Stimulated activated CD8-positive, alpha-beta memory T cell treated with anti-CD3 and anti-CD28 coated beads, Interleukin-15, amount 100 ng/mL, for 48 hours (primary cell): ENCODE results near the gene RBM8A.
"Not testable (repeated sequence)": the region's sequence is repeated elsewhere in the genome, so short reads cannot be mapped to it uniquely, and the experiment has no call there.

Experiments used
- DNase-seq, 2 donors: peaks; one replicate each; pipeline ENCODE4 v3.0.0-alpha.2; 2020; ENCODE audit warnings: low read depth in 2 of 2

Gene RBM8A

DNA sequence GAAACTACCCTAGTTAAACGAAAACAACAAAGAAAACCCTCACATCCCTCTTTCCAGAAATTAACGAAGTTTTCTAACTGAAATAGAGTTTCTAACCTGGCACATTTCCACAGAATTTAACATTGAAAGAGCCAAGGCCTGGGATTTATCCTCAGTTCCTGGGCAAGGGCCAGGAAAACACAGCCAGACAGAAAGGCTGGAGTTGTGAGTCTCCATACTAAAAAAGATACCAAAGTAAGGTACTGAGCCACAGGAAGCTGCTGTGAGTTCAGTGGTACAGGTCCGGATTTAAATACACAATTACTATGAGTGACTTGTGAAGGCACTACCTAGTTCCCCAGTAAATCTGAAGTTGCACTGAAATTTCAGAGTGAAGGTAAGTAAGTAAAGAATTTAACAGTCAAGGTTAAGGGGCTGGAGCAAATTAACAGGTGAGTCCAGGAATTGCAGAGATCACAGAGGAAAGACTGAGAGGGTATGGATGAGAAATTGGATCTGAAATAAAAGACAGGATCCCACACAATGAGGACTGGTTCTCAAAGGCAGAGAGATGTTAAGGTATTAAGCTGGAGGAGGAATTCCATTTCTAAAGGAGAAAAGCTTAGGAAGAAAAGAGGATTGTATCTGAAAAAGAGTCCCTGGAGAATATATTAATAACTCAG lies 29.6 kb upstream of the RBM8A start:
- DNase-seq = no peak

DNA sequence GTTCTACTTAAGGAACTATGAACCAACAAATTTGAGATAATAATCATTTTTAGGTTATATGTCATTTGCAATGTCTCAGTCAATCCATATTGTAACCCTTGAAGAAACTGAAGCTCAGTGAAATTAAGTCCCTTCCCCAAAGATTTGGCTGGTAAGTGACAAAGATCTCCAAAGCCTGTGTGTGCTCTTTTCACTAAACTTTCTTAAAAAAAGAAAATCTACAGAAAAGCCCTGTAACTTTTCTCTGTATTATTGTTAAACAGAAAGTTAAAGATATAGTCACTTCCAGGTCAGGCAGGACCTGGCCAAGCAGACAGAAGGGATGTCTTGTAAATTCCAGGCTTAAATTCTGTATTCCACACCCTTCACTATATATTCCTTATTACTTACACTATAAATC lies 29.1 kb upstream of the RBM8A start:
- DNase-seq = no peak

DNA sequence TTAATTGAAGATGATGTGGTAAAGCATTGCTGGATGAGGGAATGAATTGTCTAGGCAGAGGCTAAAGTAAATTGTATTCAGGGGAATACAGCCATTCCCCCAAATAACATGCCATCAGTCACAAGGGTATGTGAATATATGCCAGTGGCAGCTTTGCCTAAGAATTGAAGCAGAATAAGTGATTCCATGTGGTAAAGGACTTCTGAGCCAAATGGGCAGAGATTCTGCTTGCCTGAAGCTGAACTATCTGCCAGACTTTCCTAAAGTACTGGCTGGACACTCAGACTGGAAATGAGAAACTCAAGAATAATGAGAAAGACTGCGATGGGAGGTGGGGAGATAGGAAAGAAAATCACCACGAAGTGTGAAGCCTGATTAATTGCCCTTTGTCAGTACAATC lies 28.2 kb upstream of the RBM8A start:
- DNase-seq = no peak

DNA sequence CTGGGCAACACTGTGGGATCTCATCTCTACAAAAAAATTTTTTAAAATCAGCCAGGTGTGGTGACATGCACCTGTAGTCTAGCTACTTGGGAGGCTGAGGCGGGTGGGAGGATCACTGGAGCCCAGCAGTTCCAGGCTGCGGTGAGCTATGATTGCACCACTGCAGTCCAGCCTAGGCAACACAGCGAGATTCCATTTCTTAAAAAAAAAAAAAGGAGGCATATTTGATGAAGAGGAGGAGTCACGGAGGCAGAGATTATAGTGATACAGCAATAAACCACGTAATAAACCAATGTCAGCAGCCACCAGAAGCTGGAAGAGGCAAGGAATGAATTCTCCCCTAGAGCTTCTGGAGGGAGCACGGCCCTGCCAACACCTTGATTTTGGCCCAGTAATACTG lies 26.6 kb upstream of the RBM8A start:
- no peak for DNase-seq

DNA sequence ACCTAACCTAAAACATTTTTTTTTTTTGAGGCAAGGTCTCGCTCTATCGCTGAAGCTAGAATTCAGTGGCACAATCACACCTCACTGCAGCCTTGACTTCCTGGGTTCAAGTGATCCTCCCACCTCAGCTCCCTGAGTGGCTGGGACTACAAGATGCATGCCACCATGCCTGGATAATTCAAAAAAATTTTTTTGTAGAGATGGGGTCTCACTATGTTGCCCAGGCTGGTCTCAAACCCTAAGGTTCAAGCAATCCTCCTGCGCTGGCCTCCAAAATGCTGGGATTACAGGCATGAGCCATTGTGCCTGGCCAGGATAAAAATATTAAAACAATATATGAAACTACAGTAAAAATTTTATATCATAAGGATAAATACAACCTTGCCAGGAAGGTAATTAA lies 25.6 kb upstream of the RBM8A start:
- DNase-seq = no peak

DNA sequence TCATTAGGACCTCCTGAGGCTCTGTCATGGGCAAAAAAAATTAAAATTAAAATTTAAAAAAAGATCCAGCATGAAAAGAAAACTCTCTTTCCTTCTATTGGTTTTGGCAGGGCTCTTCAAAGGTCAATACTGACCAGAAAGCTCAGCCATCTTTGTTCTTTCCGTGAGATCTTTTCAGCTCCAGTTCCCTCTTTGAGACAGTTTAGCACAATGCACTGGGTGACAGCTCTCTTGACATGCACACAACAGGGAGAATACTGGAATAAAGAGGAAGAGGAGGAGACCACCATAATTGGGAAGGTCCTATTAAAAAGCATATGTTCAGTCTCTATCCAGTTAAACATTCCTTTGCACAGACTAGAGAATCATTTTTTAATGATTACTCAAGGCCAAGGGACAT lies 24.2 kb upstream of the RBM8A start:
- no peak for DNase-seq

DNA sequence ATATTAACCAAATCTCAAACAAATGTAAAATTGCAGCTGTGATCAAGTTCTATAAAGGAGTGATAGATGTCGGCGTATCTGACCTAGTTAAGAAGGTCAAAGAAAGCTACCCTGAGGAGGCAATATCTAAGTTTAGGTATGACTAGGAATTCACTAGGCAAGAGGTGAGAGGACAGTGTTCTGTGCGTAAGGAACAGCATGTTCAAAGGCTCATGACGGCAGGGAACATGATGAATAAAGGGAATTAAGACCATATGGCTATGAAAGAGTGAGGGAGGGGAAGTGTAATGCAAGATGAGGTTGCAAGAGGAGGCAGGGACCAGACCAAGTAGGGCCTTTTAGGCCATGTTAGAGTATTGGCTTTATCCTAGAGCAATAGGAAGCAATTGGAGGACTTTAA lies 21.9 kb upstream of the RBM8A start:
- DNase-seq = no peak

DNA sequence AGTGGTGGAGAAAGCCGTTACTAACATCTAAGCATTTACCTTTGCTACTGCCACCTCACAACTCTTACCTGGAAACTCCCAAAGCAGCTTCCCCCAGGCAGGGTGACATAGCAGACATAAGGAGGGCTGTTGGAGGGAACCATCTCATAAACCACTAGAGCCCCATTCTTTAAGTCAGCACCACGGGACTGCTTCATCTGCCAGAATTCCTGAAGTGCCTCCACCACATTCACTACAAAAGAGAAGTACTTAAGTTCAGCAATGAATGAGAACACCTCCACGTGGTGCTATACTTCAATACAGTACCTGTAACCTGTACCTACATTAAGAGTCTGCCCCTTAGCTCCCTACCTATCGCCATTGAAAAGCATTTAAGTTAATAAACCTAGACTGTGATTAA lies 20.3 kb upstream of the RBM8A start:
- no peak for DNase-seq

DNA sequence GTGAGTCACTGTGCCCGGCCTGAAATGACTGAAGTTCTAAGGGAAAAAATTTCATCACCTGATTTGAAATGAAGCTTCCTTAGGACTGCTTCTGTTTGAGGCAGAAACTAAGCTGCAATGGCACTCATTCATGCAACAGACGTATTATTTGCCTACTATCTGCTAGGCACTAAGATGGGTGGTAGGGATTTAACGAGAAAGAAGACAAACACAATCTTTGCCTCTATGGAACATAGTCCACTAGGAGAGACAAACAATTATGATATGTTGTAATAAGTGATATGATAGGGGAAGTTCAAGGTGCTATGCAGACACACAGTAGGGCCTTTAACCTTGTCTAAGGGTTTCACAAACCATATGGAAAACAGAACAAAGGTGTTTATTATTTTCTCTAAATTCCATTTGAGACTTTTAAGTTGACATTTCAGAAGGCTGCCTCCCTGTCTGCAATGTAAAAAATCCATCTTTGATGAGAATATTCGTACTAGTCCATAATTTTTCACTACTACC lies 19.2 kb upstream of the RBM8A start:
- no peak for DNase-seq

DNA sequence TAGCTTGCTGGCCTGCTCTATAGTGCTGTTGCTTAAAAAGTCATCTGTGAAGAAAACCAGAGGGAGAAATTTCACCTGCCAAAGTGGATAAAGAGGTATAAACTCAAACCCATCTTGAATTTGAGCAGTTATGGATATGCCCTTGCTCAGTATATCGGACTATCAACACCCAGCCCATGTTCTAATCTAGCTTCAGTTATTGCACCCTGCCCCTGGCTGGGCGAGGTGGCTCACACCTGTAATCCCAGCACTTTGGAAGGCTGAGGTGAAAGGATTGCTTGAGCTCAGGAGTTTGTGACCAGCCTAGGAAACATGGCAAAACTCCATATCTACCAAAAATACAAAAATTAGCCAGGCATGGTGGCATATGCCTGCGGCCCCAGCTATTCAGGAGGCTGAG lies 17.2 kb upstream of the RBM8A start:
- no peak for DNase-seq

DNA sequence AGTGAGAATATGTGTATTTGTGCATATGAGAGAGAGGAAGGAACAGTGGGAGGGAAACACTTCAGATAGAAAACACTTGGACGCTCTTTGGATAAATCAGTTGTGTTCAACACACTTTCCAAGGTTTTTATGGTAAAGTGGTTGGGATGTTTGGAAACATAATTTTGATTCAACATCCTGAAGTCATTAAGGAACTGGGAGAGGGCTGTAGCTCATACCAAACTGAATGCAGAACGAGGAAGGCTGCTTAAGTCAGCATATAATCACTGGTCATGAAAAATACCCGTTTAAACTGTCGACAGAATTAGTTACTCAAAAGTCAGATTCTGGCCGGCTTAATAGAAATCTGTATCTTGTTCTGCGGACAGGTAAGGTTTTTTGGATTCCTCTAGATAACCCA lies 15.6 kb upstream of the RBM8A start:
- DNase-seq = no peak

DNA sequence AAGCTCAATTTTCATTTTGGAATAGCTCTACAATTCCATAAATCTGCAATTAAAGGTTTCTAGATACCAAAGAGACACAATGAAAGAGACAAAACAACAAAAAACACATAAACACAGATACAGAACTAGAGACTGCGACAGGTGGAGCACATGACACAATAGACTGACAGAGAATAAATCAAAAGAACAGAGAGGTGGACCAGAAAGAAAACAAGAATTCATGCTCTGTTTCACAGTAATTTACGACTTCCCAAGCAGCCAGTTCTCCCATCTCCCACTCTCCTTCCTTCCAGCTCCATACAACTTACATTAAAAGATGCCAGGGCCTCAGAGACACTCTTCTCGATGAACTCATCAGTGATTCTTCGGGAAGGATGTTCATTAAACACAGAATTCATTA lies 15.1 kb upstream of the RBM8A start:
- no peak for DNase-seq

DNA sequence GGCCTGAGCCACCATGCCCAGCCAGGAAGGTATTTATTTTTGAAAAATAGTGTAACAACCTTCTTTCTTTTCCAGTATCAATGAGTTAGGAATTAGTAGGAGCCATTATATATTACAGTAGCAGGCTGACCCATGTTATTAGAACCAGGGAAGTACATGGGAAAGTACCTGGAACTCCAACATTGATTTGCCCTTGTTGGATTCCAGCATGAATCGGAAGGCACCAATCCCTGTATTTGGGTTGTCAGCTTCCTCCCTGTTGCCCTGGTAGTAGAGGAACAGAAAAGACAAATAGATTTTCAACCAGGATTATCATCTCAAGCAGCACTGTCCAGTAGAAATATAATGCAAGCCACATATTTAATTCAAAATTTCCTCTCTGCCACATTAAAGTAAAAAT lies 10.2 kb upstream of the RBM8A start:
- DNase-seq = no peak

DNA sequence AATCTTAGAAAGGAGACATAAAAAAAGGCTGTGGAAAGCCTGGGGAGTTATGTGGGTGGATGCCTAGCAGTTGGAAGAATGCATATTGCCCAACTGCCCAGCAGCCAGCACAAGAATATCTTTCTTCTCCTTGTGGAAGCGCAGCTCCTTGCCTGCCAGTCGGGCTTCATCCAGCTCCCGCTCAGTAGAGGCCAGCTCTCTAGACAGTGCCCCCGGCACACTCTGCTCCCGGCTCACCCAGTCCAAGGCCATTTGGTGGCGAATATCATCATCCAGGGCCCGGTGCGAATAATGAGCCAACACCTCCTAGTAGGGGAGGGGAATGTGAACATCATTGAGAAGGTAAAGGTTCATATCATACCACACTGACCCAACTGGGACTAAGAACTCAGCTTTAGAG lies 9.0 kb upstream of the RBM8A start:
- DNase-seq = no peak

DNA sequence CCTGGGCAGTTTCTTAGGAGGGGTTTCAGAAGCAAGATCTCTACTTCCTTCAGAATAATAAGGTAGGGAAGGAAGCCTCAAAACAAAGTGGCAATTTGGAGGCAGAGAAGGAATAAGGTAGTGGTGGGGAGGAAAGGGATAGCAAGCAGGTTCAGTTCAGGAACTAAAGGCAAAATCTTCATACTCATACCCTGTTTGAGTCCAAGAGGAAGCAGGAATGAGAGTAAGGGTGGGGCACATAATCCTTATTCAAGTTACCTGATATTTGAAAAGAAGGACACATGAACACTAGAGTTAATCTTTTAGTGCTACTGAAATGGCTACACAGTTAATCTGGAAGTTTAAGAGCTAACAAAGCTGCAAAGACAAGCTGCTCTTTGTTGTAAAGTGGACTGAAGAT lies 8.4 kb upstream of the RBM8A start:
- DNase-seq = no peak

DNA sequence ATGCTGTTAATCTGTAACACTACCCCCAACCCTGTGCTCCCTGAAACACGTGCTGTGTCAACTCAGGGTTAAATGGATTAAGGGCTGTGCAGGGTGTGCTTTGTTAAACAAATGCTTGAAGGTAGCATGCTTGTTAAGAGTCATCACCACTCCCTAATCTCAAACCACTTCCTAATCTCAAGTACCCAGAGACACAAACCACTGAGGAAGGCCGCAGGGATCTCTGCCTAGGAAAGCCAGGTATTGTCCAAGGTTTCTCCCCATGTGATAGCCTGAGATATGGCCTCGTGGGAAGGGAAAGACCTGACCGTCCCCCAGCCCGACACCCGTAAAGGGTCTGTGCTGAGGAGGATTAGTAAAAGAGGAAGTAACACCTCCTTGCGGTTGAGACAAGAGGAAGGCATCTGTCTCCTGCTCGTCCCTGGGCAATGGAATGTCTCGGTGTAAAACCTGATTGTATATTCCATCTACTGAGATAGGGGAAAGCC lies 5.3 kb upstream of the RBM8A start:
- DNase-seq = not testable (repeated sequence)

DNA sequence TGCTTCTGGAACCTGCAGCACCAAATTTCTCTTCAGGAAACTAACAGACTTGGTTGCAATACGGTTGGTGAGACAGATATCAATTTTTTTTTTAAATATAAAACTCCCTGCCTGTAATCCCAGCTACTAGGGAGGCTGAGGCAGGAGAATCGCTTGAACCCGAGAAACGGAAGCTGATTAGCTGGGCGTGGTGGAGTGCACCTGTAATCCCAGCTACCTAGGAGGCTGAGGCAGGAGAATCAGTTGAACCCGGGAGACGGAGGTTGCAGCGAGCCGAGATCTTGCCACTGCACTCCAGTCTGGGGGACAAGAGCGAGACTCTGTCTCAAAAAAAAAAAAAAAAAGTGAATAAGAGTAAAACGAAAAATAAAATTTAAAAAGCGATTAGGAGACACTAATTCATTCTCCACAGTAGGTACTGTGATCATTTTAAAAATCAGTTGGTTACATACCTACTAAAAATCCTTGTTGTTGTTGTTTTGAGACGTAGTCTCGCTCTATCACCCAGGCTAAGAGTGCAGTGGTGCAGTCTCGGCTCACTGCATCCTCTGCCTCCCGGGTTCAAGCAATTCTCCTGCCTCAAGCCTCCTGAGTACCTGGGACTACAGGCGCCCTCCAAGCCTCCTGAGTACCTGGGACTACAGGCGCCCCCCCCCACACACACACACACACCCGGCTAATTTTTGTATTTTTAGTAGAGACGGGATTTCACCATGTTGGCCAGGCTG lies 796 bp upstream of the RBM8A start:
- DNase-seq = no peak

DNA sequence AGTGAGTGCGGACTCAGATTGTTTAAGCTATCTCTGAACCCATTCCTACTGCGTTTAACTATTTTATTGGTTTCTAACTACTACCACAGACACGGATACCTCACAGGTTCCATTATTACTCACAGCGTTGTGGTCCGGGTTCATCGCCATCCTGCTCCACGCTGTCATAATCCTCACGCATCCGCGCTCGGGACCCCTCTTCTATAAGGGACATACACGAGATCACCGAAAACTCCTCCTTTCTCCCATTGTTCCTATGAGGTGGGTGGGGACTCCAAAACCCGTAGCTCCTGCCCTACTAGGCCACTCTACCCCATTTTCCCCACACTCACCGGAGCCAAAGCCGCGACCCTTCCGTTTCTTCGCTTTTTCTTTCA lies 610 bp downstream of the RBM8A start:
- DNase-seq = peak; percentile 27 to 42

DNA sequence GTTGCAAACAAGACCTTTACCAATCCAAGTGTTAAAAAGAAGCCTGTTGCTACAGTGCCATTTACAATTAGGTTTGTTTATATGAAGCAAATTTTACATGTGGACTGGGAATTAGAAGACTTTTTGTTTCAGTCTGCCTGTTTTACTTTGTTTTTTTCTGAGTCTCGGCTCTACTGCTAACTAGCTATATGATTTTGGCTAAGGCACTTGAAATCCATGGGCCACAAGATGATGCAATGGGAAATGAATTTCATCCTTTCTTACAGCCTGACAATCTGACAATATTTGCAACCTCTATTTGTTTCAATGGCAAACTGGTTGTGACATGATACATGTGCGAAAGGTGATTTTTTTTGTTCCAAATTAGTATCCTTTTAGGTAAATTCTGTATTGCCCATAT lies 5.0 kb downstream of the RBM8A start:
- DNase-seq = no peak

DNA sequence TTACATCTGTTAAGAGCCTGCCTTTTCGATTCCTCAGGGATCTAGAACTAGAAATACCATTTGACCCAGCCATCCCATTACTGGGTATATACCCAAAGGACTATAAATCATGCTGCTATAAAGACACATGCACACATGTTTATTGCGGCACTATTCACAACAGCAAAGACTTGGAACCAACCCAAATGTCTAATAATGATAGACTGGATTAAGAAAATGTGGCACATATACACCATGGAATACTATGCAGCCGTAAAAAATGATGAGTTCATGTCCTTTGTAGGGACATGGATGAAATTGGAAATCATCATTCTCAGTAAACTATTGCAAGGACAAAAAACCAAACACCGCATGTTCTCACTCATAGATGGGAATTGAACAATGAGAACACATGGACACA lies 7.0 kb downstream of the RBM8A start:
- not testable (repeated sequence) for DNase-seq

DNA sequence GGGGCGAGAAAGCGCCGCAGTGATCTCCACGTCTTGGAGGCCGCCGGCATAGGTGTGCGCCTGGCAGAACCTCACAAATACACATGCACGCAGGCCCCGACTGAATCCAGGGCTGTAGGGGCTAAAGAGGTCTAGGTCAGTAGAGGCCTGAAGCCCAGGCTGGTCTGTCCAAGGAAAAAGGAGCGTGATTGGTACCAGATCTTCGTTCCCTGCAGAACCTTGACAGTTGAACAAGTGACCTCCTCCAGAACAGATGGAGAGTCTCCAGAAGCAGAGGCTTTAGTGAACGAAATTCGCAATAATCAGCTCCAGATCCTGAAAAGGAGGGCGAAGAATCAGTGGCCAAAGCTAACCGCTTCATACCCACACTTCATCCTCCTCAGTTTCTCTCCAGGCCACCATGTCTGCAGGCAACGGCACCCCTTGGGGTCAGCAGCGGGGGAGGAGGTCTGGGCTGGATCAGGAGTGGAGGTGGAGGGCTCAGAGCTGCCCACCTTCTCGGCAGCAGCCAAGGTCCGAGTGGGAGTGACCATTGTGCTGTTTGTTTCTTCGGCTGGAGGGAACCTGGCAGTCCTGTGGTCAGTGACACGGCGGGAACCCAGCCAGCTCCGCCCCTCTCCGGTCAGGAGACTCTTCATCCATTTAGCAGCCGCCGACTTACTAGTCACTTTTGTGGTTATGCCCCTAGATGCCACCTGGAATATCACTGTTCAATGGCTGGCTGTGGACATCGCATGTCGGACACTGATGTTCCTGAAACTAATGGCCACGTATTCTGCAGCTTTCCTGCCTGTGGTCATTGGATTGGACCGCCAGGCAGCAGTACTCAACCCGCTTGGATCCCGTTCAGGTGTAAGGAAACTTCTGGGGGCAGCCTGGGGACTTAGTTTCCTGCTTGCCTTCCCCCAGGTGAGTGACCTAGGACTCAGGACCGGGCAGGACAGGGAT lies 8.0 kb downstream of the RBM8A start:
- DNase-seq = no peak
